K562 (cell line): Measurements from ENCODE around the gene TBXAS1. TPM values are rescaled to one million over a fixed set of nuclear protein-coding genes. Genes with fewer than 3 reads are reported as not detected.

ENCODE experiments used
- ATAC-seq: fragments of 200-7000 bp; cut with Tn5 transposase; 3 replicates; pipeline ENCODE4 v1.9.1; 2020; ENCODE audit warnings: moderate library complexity
- BruUV-seq: library from RNA; stranded (reverse); fragments of 400-500 nt; replicated peaks from 2 replicates; lab custom pipeline; 2021; lab: Mats Ljungman, UMichigan
- CTCF ChIA-PET: fragments of 300-600 bp; formaldehyde crosslinking; extraction: SDS; loops from one replicate; lab custom pipeline; 2021; ENCODE audit warnings: low intra/inter-chr PET ratio; lab: Yijun Ruan, JAX
- POLR2A ChIA-PET: fragments of 300-600, 350-650 bp; sonication (Branson Sonifier 250); formaldehyde crosslinking; extraction: SDS; loops from one replicate; lab custom pipeline; 2021; ENCODE audit warnings: antibody characterized with exemption, inconsistent platforms; lab: Yijun Ruan, JAX
- DNase-seq, 4 experiments: peaks; one replicate each; pipeline versions ENCODE4 v3.0.0 to v3.0.0-alpha.2; 2011 to 2018; ENCODE audit warnings: low spot score in 3 of 4, mixed read lengths in 3 of 4; ENCODE audit errors: extremely low read depth in 1 of 4
- FAIRE-seq: peaks from 2 replicates; lab custom pipeline; 2011; peaks lifted over from hg19 to GRCh38; lab: Jason Lieb, UNC
- H2AFZ ChIP-seq: 2 replicates; pipeline ENCODE4 v1.6.0; 2011; ENCODE audit warnings: low read depth, low read length, control low read depth, inconsistent platforms
- H3K27ac ChIP-seq: fragments of 200-600 bp; 3 replicates; pipeline ENCODE4 v1.8.0; 2011; ENCODE audit warnings: low read depth, mild to moderate bottlenecking, control low read depth, inconsistent platforms, low read length, moderate library complexity, mixed read lengths; ENCODE audit errors: extremely low read depth
- H3K27me3 ChIP-seq, 2 experiments: fragments of 300-600 bp in 1 of 2; 2 replicates in 1 of 2; 3 replicates in 1 of 2; pipeline versions ENCODE4 v1.6.0 to v1.8.0; 2011; ENCODE audit warnings: inconsistent platforms in 2 of 2, low read length in 2 of 2, mild to moderate bottlenecking in 1 of 2, mixed read lengths in 1 of 2, moderate library complexity in 1 of 2; ENCODE audit not compliant: control insufficient read depth in 2 of 2, insufficient read depth in 2 of 2
- H3K36me3 ChIP-seq: fragments of 300-600 bp; 3 replicates; pipeline ENCODE4 v1.8.0; 2011; ENCODE audit warnings: mild to moderate bottlenecking, low read length, inconsistent platforms; ENCODE audit not compliant: control insufficient read depth, insufficient read depth
- H3K4me1 ChIP-seq, 2 experiments: fragments of 200-600 bp in 1 of 2; replicated peaks in 1 of 2; 2 replicates in 1 of 2; 3 replicates in 1 of 2; pipeline versions ENCODE4 v1.5.1 to v1.8.0; 2011; ENCODE audit warnings: inconsistent platforms in 2 of 2, low read length in 2 of 2, mild to moderate bottlenecking in 1 of 2, mixed read lengths in 1 of 2, moderate library complexity in 1 of 2; ENCODE audit not compliant: control insufficient read depth in 2 of 2, insufficient read depth in 2 of 2
- H3K4me2 ChIP-seq: 2 replicates; pipeline ENCODE4 v1.6.1; 2011; ENCODE audit warnings: low read length, control low read depth, inconsistent platforms, mixed read lengths; ENCODE audit not compliant: insufficient read depth
- H3K4me3 ChIP-seq: fragments of 200-600 bp; sonication (generic), shearing (Covaris generic); 2 replicates; pipeline ENCODE4 v1.5.1; 2016; ENCODE audit warnings: control low read depth, inconsistent platforms
- H3K79me2 ChIP-seq: fragments of 200-600 bp; 3 replicates; pipeline ENCODE4 v1.8.0; 2011; ENCODE audit warnings: low read length, inconsistent platforms; ENCODE audit not compliant: control insufficient read depth, insufficient read depth
- H3K9ac ChIP-seq, 2 experiments: 2 replicates each; pipeline versions ENCODE4 v1.6.0 to v1.6.1; 2011; ENCODE audit warnings: low read depth in 2 of 2, low read length in 2 of 2, control low read depth in 1 of 2, inconsistent platforms in 1 of 2, mild to moderate bottlenecking in 1 of 2, mixed read lengths in 1 of 2; ENCODE audit not compliant: insufficient read depth in 1 of 2
- H3K9me1 ChIP-seq: one replicate; pipeline ENCODE4 v1.6.0; 2011; ENCODE audit warnings: inconsistent platforms, mild to moderate bottlenecking, low read length, moderate library complexity; ENCODE audit not compliant: control insufficient read depth, insufficient read depth
- H3K9me3 ChIP-seq: replicated peaks from 2 replicates; pipeline ENCODE4 v1.5.1; 2011; ENCODE audit warnings: low read depth, low read length, inconsistent platforms; ENCODE audit not compliant: control insufficient read depth, insufficient read depth
- H4K20me1 ChIP-seq: replicated peaks from 2 replicates; pipeline ENCODE4 v1.6.1; 2011; ENCODE audit warnings: low read length, inconsistent platforms, mixed read lengths; ENCODE audit not compliant: control insufficient read depth, insufficient read depth
- CC2D1A ChIP-seq: fragments of 450-650 bp; IDR thresholded peaks from 2 replicates; pipeline ENCODE4 v1.6.1; 2017; ENCODE audit warnings: mild to moderate bottlenecking
- ZBTB1 ChIP-seq: sonication (generic); formaldehyde crosslinking; IDR thresholded peaks from 2 replicates; pipeline ENCODE4 v1.8.1; 2023; ENCODE audit warnings: missing genetic modification reagents, low read depth, mild to moderate bottlenecking, borderline replicate concordance
- ZNF124 ChIP-seq: sonication (generic); formaldehyde crosslinking; IDR thresholded peaks from 2 replicates; pipeline ENCODE4 v1.8.1; 2022; ENCODE audit warnings: missing genetic modification reagents
- ZNF146 ChIP-seq: IDR thresholded peaks from one replicate; pipeline ENCODE4 v1.6.1; 2018; ENCODE audit warnings: missing compliant biosample characterization; ENCODE audit not compliant: unreplicated experiment
- ZNF311 ChIP-seq: fragments of 250-450 bp; sonication (Bioruptor Pico); IDR thresholded peaks from 2 replicates; pipeline ENCODE4 v1.4.0; 2020; ENCODE audit warnings: mild to moderate bottlenecking, moderate library complexity
- ZNF384 ChIP-seq: IDR thresholded peaks from 2 replicates; pipeline ENCODE4 v1.6.1; 2012; ENCODE audit warnings: low read depth, low read length, improper control_type of control experiment
- WGBS: fragments of 100-300 bp; shearing (Covaris generic); methylation state at CpG from one replicate; pipeline ENCODE4 v1.1.6; 2016; ENCODE audit warnings: low coverage, mixed read lengths; ENCODE audit not compliant: insufficient coverage; ENCODE audit errors: missing lambda C conversion rate; 5-methylcytosine and 5-hydroxymethylcytosine counted together
- in situ Hi-C: fragments of 300-500 bp; cut with MboI; formaldehyde crosslinking; loops from 4 replicates; pipeline ENCODE4 v1.15.0; 2018; ENCODE audit warnings: inconsistent platforms, mixed read lengths
- intact Hi-C: fragments of 100-400 bp; cut with micrococcal nuclease; formaldehyde crosslinking; loops from 2 replicates; pipeline ENCODE4 v1.14.2; 2022
- polyA plus RNA-seq, 8 experiments: library from polyadenylated mRNA; depleted of rRNA in 4 of 8; stranded (reverse) in 5 of 8; unstranded in 3 of 8; fragments of >200 nt; fragmentation: Nextera tagmentation in 2 of 8; fragmentation: Illumina TruSeq in 1 of 8; extraction: Ambion mirVana in 2 of 8; extraction: Trizol in 1 of 8; gene quantifications; 2 replicates each; pipeline versions ENCODE4 v1.2.1 to v1.2.3, GENCODE V29; 2011 to 2014; ENCODE audit warnings: inconsistent platforms in 1 of 8, missing spikeins in 1 of 8
- total RNA-seq, 7 experiments: library from RNA; depleted of rRNA in 6 of 7; stranded (reverse); fragments of >200 nt in 6 of 7; fragmentation: Illumina TruSeq in 2 of 7; extraction: Trizol in 2 of 7; gene quantifications; 2 replicates each; pipeline versions ENCODE4 v1.2.1 to v1.2.3, GENCODE V29; 2011 to 2021; ENCODE audit warnings: low replicate concordance in 1 of 7
- TF ChIP-seq, protein P1 (sequence below): sonication (generic); formaldehyde crosslinking; IDR thresholded peaks from 2 replicates; pipeline ENCODE4 v1.8.0; 2022; ENCODE audit warnings: missing genetic modification reagents, mild to moderate bottlenecking, borderline replicate concordance
- TF ChIP-seq, protein P2 (sequence below): fragments of 450-650 bp; formaldehyde crosslinking; IDR thresholded peaks from 2 replicates; pipeline ENCODE4 v1.4.0; 2022; ENCODE audit warnings: mild to moderate bottlenecking, moderate library complexity
- TF ChIP-seq, protein P3 (sequence below): fragments of 450-650 bp; IDR thresholded peaks from 2 replicates; pipeline ENCODE4 v1.6.1; 2014; ENCODE audit warnings: low read depth, mild to moderate bottlenecking, moderate library complexity, borderline replicate concordance
- TF ChIP-seq, protein P4 (sequence below): fragments of 450-650 bp; IDR thresholded peaks from 2 replicates; pipeline ENCODE4 v1.6.1; 2017; ENCODE audit warnings: antibody characterized with exemption, mild to moderate bottlenecking

TBXAS1 gene
- total and polyA plus RNA-seq, 9 of the 15 experiments (the other 6 are each of a cell fraction or from before 2014, with no cell fraction given) = 1.1 to 8.3 (median 1.9) TPM

DNA sequence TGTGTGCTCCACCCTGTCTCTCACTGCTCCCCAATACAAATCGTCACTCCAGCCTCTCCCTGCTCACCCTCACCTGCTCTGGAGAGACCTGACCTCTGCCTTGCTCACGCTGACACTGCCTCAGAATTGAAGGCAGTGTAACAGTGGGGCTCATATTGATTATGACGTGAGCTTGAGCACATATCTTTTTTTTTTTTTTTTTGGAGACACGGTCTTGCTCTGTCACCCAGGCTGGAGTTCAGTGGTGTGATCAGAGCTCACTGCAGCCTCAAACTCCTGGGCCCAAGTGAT, 84.7 kb downstream of the TBXAS1 start (continued):
- peak; percentile 77; the same call in 1 of the 2 replicates for TF ChIP-seq ZNF124 (CRISPR knock-in tag)
- peak; percentile 15; the same call in 1 of the 2 replicates for TF ChIP-seq ZNF384
- TF ChIP-seq, protein P1, sequence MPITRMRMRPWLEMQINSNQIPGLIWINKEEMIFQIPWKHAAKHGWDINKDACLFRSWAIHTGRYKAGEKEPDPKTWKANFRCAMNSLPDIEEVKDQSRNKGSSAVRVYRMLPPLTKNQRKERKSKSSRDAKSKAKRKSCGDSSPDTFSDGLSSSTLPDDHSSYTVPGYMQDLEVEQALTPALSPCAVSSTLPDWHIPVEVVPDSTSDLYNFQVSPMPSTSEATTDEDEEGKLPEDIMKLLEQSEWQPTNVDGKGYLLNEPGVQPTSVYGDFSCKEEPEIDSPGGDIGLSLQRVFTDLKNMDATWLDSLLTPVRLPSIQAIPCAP (CRISPR knock-in tag) = no peak

DNA sequence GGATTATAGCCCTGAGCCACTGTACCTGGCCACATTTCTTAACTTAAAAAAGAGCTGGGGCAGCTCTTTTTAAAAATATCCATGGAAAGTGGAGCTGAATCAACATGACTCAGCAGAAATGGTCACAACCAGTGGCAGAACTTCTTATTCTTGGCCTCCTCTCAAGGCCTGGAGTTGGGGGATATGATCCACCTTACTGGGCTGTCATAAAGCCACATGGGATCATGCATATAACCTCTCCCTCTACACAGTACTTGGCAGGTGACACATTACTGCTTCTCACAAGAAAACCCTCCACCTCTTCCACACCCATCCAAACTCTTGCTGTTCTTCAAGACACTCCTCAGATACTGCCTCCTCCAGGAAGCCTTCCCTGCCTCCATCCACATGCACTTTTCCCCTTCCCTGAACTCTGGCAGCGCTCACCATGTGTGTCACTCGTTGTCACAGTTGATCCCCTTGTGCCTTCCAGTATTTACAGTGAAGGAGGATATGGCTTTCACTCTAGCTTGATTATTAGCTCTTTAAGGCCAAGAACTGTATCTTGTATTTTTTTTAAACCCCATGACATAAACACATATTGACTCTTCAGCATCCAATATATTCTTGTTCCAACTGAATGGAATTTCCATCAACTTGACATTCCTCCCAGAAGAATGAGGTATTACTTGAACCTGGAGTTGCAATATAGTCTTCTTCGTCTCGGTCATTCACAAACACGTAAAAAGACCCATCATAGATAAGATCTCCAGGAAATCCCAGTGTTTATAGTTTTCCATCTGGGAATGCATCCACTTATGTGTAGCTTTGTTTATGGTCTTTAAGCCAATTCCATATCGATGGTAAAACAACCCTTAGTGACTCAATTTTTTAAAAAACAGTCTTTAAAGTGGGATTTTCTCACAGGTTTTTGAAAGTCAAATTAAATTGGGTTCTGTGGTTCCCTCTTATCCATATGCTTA, 85.5 kb downstream of the TBXAS1 start:
- peaks cover 15% of the 10 kb centered on the region for H3K9me3 ChIP-seq
- H3K4me3 ChIP-seq = no peak overlapping the region
- ChIA-PET POLR2A (interaction anchor here (0.7 to 1.6 kb wide), 4 partner anchors 22 to 62 kb away, joined by 3 read pairs; no protein-coding TSS in a partner anchor), CTCF (no interaction called here)
- peak overlapping the region; percentile 40 for H3K4me2 ChIP-seq
- H3K4me1 ChIP-seq = peaks cover 28 to 69% of the 10 kb centered on the region in 2 experiments
- H4K20me1 ChIP-seq = no peaks in the 10 kb centered on the region
- peak overlapping the region; percentile 71 for H2AFZ ChIP-seq
- peak; percentile 62 to 82 (median 67) for DNase-seq
- intact Hi-C loops = loop anchor here (2.0 to 5.0 kb wide), 2 partner anchors 70 to 88 kb away; no protein-coding TSS in a partner anchor
- peak overlapping the region in 1 of 2 experiments; percentile 58; a peak in 2 of 4 replicates for H3K9ac ChIP-seq
- no peaks in the 10 kb centered on the region for H3K27me3 ChIP-seq
- in situ Hi-C loops = no loop called here
- FAIRE-seq = no peak
- peaks cover 16% of the 10 kb centered on the region; the same call in 1 of the 3 replicates for H3K36me3 ChIP-seq
- no peaks in the 10 kb centered on the region; the same call in 2 of the 3 replicates for H3K79me2 ChIP-seq
- WGBS = 89% methylated on average over 6 of the region's 6 CpGs
- BruUV-seq = no TSS peak
- H3K27ac ChIP-seq = peak overlapping the region; percentile 85
- ATAC-seq = no peak
- peaks cover 5% of the 10 kb centered on the region for H3K9me1 ChIP-seq
- TF ChIP-seq, protein P2, sequence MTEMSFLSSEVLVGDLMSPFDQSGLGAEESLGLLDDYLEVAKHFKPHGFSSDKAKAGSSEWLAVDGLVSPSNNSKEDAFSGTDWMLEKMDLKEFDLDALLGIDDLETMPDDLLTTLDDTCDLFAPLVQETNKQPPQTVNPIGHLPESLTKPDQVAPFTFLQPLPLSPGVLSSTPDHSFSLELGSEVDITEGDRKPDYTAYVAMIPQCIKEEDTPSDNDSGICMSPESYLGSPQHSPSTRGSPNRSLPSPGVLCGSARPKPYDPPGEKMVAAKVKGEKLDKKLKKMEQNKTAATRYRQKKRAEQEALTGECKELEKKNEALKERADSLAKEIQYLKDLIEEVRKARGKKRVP = no peak
- TF ChIP-seq ZNF146 (CRISPR knock-in tag) (no peak), ZNF311 (CRISPR knock-in tag) (no peak), ZBTB1 (no peak), CC2D1A (peak; percentile 79; the same call in 1 of the 2 replicates)
- TF ChIP-seq, protein P3, sequence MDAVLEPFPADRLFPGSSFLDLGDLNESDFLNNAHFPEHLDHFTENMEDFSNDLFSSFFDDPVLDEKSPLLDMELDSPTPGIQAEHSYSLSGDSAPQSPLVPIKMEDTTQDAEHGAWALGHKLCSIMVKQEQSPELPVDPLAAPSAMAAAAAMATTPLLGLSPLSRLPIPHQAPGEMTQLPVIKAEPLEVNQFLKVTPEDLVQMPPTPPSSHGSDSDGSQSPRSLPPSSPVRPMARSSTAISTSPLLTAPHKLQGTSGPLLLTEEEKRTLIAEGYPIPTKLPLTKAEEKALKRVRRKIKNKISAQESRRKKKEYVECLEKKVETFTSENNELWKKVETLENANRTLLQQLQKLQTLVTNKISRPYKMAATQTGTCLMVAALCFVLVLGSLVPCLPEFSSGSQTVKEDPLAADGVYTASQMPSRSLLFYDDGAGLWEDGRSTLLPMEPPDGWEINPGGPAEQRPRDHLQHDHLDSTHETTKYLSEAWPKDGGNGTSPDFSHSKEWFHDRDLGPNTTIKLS = no peak
- TF ChIP-seq, protein P4, sequence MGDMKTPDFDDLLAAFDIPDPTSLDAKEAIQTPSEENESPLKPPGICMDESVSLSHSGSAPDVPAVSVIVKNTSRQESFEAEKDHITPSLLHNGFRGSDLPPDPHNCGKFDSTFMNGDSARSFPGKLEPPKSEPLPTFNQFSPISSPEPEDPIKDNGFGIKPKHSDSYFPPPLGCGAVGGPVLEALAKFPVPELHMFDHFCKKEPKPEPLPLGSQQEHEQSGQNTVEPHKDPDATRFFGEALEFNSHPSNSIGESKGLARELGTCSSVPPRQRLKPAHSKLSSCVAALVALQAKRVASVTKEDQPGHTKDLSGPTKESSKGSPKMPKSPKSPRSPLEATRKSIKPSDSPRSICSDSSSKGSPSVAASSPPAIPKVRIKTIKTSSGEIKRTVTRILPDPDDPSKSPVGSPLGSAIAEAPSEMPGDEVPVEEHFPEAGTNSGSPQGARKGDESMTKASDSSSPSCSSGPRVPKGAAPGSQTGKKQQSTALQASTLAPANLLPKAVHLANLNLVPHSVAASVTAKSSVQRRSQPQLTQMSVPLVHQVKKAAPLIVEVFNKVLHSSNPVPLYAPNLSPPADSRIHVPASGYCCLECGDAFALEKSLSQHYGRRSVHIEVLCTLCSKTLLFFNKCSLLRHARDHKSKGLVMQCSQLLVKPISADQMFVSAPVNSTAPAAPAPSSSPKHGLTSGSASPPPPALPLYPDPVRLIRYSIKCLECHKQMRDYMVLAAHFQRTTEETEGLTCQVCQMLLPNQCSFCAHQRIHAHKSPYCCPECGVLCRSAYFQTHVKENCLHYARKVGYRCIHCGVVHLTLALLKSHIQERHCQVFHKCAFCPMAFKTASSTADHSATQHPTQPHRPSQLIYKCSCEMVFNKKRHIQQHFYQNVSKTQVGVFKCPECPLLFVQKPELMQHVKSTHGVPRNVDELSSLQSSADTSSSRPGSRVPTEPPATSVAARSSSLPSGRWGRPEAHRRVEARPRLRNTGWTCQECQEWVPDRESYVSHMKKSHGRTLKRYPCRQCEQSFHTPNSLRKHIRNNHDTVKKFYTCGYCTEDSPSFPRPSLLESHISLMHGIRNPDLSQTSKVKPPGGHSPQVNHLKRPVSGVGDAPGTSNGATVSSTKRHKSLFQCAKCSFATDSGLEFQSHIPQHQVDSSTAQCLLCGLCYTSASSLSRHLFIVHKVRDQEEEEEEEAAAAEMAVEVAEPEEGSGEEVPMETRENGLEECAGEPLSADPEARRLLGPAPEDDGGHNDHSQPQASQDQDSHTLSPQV = peak; percentile 95
